GM18907 (cell line): Measurements from ENCODE around the gene AJM1.
"Not testable (repeated sequence)": the region's sequence is repeated elsewhere in the genome, so short reads cannot be mapped to it uniquely, and the experiment has no call there.

ENCODE experiments used
- ATAC-seq: cut with Tn5 transposase; IDR thresholded peaks from one replicate; pipeline ENCODE4 v1.9.1; 2021; ENCODE audit warnings: mild to moderate bottlenecking, moderate library complexity; ENCODE audit not compliant: unreplicated experiment

The AJM1 gene

DNA sequence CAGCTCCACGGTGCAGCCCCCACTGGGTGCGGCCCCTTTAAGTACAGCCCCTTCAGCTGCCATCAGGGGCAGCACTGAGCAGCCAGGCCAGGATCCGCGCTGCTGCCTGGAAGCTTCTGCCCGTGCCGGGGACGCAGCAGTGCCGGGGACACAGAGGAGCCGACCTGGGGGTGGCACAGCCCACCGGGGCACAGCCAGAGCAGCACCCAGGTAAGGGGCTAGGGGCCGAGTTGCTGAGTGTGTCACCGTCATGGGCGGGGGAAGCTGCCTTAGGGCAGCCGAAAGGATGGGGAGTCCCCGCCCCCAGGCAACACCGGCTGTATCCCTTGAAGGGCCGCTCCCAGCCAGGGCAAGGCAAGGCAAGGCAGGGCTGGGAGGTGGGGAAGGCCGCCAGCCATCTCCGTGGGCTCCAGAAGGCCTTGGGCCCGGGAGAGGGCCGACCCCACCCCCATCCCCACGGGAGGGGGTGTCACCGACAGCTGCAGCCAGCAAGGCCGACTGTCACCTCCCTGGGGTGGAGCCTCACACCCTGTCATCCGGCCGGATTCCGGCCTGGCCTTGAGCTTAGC lies at the start of gene AJM1:
AJM1 (plus strand) TSS at position 99 of the 569 bp plus-strand sequence. CDS start 1,937 bp downstream, outside the sequence.
- ATAC-seq: peak; percentile 70

DNA sequence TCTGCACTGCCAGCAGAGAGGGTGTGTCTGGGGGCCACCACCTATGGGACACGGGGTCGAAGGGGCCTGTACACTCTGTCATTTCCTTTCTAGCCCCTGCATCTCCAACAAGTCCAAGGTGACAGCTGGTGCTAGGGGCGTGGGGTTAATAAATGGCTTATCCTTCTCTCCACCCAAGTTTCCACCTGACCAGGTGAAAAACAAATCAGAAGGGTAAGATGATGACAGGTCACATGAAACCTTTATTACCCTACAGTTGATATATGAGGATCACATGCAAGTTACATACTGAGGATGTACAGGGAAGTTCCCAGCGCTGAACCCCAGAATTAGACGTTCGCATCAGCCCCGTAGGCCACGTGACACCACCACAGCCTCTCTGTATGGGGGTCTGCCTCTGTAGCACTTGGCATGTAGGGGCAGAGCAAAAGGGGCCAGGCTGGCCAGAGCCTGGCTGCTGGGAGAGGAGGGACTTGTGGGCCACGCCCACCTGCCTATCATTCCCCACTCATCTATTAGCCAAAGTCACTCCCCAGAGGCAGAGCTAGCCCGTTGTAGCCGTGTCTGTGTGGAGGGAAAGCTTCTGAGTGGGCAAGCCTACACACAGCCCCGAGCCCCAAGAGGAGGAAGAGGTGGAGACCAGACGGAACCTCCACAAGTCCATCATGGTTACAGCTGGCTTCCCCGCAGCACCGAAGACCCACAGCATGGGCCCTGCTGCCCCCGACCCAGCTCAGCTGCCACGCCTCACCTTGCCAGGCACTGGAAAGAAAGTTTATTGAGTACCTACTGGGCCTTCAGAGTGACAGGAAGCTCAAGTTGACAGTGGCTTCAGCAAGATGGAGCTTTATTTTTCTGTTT lies 49.0 kb upstream of the AJM1 start:
- ATAC-seq: no peak

- no peak for ATAC-seq
These were observed 47.8 kb upstream of the AJM1 start for GRCh38 chr9:136794281-136794999.

GRCh38 chr9:136795000-136795348 lies 47.3 kb upstream of the AJM1 start:
- no peak for ATAC-seq

DNA sequence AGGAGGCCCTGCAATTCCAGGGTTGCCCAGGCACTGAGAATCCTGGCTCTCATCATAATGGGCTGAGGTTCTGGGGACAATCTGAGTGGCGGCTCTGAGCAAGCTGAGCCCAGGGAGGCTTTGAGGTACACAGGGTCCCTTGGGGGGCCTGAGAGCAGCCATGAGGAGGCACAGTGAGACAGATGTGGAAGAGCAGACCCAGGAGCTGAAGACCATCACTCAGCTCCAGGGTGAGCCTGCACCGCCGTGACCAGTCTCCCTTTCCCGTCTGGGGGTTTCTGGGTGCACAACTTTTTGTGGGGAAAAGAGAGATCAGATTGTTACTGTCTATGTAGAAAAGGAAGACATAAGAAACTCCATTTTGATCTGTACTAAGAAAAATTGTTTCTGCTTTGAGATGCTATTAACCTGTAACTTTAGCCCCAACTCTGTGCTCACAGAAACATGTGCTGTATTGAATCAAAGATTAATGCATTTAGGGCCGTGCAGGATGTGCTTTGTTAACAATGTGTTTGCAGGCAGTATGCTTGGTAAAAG lies 46.0 kb upstream of the AJM1 start, which contains the start of gene CCDC183:
CCDC183 (plus strand) TSS at position 101 of the 537 bp plus-strand sequence; CDS start at position 161, 60 bp downstream.
- ATAC-seq: no peak

- not testable (repeated sequence) for ATAC-seq
These were observed 45.4 kb upstream of the AJM1 start for GRCh38 chr9:136796775-136797347.

GRCh38 chr9:136798708-136799078 lies 43.6 kb upstream of the AJM1 start:
- no peak for ATAC-seq

DNA sequence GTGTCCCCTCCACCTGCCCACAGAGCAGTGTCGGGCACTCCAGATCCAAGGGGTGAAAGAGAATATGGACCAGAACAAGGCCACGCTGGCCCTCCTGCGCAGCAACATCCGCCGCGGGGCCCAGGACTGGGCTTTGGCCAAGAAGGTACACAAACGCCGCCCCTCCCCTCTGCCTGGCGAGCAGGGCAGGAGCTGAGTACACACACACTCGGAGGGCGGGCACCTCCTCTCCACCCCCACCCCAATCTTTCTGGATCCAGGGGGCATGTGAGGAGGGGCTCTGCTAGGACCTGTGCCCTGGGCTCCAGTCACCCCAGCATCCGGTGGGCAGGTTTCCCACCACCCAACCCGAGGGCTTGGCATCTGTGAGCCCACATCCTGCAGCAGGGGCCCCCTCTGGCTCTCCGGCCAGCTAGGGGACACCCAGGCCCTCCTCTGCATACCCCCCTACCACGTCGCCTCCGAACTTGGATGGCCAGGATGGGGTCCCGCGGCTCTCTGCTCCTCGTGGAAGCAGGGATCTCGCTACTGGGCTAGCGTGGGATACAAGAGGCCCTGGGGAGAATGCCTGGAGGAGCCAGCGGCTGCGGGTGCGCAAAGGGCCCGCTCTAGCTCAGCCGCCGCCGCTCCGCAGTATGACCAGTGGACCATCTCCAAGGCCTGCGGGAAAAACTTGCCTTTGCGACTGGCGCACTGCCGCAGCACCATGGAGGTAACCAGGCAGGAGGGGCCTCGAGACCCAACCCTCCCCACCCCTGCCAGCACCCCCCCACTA lies 43.0 kb upstream of the AJM1 start:
- ATAC-seq: peak; percentile 4

DNA sequence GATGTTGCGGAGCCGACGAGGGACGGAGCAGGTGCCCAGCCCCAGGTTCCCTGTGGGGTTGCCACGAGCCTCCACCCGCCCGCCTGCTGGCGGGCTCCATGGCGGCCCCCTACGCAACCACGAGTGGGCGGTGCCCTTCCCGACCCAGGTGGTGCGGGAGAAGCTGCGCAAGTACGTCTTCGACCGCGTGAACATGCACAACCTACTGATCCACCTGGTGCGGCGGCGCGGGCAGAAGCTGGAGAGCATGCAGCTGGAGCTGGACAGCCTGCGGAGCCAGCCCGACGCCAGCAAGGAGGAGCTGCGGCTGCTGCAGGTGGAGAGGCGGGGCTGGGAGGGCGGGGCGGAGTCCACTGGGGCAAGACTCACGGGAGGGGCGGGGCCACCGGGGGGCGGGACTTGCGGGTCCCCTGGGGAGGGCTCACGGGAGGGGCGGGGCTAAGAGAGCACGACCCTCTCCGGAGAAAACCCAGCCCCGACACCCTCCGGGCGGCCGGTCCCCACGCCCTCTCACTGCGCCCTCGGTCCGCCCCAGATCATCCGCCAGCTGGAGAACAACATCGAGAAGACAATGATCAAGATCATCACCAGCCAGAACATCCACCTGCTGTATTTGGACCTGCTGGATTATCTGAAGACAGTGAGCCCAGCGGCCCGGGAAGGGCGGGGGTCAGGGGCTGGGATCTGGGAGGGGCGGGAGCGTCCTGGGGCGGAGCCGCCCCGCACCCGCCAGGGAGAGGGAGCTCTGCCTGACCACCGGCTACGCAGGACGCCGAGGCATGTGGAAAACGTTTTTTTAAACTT lies 42.2 kb upstream of the AJM1 start:
- peak; percentile 38 for ATAC-seq

- no peak for ATAC-seq
These were observed 40.0 kb upstream of the AJM1 start for GRCh38 chr9:136802321-136802720.

- not testable (repeated sequence) for ATAC-seq
These were observed 39.2 kb upstream of the AJM1 start for GRCh38 chr9:136803009-136803550.

- no peak for ATAC-seq
These were observed 38.4 kb upstream of the AJM1 start for GRCh38 chr9:136803551-136804508.

- ATAC-seq: no peak
These were observed 37.6 kb upstream of the AJM1 start for GRCh38 chr9:136804509-136805206.

DNA sequence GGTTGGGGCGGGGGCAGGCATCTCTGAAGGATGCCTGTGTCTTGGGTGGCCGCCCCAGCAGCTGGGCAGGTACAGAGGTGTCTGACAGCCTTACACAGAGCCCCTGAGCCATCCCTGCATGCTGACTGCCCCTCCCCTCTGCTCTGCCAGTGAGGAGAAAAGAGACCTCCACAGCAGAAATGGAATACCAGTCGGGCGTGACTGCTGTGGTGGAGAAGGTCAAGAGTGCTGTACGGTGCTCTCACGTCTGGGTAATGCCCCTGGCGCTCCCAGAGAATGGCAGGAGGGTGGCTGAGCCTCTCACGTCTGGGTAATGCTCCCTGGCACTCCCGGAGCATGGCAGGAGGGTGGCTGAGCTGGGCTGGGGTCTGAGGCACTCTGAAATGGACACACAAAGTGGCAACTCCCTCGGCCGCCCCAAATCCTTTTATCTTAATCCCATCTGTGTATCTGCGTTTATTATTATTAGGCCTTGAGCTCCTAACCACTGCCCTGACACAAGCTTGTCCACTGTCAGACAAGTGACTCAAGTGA lies 37.0 kb upstream of the AJM1 start:
- ATAC-seq: no peak

DNA sequence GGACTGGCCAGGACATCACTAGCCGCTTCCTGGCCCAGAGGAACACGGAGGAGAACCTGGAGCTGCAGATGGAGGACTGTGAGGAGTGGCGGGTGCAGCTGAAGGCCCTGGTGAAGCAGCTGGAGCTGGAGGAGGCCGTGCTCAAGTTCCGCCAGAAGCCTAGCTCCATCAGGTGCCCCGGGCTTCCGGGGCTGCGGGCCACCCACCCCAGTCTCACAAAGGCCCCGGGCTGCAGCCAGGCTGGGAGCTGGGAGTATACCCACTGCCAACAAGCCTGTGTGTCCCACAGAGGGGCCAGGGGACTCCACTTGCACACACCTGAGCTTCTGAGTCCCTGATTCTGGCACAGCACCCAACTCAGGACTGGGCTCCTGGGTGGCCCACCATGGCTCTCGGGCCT lies 36.2 kb upstream of the AJM1 start:
- ATAC-seq: no peak

- ATAC-seq: no peak
These were observed 35.6 kb upstream of the AJM1 start for GRCh38 chr9:136806631-136807201.
